Measurements from ENCODE around the gene VWA1.
"Not testable (repeated sequence)": the region's sequence is repeated elsewhere in the genome, so short reads cannot be mapped to it uniquely, and the experiment has no call there.

Gene VWA1

DNA sequence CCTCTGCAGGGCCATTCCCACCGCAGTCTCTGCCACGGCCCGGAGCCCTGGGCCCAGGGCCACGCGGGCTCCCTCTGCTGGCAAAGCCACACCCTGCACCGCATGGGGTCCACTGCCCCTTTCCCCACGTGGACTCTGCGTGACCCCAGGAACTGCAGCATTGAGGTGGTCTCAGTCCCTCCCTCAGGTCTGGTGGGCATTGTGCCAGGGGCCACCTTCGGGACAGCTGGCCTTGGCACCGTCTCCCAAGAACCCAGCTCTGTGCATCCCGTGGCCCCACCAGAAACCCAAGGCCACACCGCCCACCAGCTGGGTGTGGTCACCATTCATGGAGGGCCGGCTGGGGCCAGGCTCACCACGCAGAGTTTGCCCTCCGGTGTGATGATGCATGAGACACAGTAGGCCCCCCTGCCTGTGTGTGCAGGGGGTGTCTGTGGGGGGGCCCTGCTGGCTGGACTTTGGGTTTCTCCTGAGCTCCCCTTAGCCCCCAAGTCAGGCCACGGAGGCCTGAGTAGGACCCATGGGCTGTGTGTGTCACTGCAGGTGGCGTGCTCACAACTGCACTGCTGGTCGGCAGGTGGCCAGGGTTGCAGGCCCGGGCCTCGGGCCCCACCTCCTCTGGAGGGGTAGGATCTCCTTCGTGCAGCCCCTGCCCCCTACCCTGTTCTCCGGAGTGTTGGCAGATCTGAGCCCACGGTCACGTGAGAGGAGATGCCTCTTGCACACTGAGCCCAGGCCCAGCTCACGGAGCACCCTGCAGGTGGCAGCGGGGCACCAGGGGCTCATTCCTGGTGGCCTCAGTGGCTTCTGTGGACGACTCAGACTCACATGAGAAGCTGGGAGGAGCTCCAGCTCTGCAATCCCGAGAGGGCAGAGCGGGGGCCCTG, 5.8 kb downstream of the VWA1 start:
- H3K27me3 ChIP-seq (ENCODE audit: control insufficient read depth, insufficient read depth, low read length) = peaks cover 3% of the 10 kb centered on the region
- H3K9ac ChIP-seq (ENCODE audit: low read depth, low read length) = peak overlapping the region; percentile 37

GRCh38 chr1:1442069-1442770, 6.7 kb downstream of the VWA1 start:
- no peak overlapping the region for H3K4me3 ChIP-seq (ENCODE audit: low read depth, low read length)
- H3K9ac ChIP-seq (ENCODE audit: low read depth, low read length) = peak overlapping the region; percentile 37
- H3K36me3 ChIP-seq (ENCODE audit: control insufficient read depth, insufficient read depth, low read length) = peaks cover 5% of the 10 kb centered on the region
- H3K9me3 ChIP-seq (ENCODE audit: control insufficient read depth, insufficient read depth, low read length) = no peaks in the 10 kb centered on the region
- no peaks in the 10 kb centered on the region for H3K4me1 ChIP-seq (ENCODE audit: control insufficient read depth, insufficient read depth, low read length)
- H3K27me3 ChIP-seq (ENCODE audit: control insufficient read depth, insufficient read depth, low read length) = no peaks in the 10 kb centered on the region

More for the DNA sequence above, 5.8 kb downstream of the VWA1 start:
- Histone ChIP-seq H3K4me1 (ENCODE audit: control insufficient read depth, insufficient read depth, low read length) (peaks cover 3% of the 10 kb centered on the region), H3K9me3 (ENCODE audit: control insufficient read depth, insufficient read depth, low read length) (no peaks in the 10 kb centered on the region), H3K36me3 (ENCODE audit: control insufficient read depth, insufficient read depth, low read length) (peaks cover 5% of the 10 kb centered on the region), H3K4me3 (ENCODE audit: low read depth, low read length) (no peak overlapping the region)

- H3K9ac ChIP-seq (ENCODE audit: low read depth, low read length); H3K9me3 ChIP-seq (ENCODE audit: control insufficient read depth, insufficient read depth, low read length); H3K27me3 ChIP-seq (ENCODE audit: control insufficient read depth, insufficient read depth, low read length); H3K36me3 ChIP-seq (ENCODE audit: control insufficient read depth, insufficient read depth, low read length); H3K4me3 ChIP-seq (ENCODE audit: low read depth, low read length); H3K4me1 ChIP-seq (ENCODE audit: control insufficient read depth, insufficient read depth, low read length): not testable (repeated sequence)
These were observed 11.1 kb downstream of the VWA1 start for GRCh38 chr1:1446631-1447030.

GRCh38 chr1:1449099-1449739, 13.7 kb downstream of the VWA1 start, which contains the start of gene ATAD3C:
Gene ATAD3C (plus strand): TSS chr1:1449689. CDS start chr1:1450684, 995 bp downstream.
- Histone ChIP-seq H3K4me3 (ENCODE audit: low read depth, low read length) (no peak within 1 kb of the TSS), H3K9ac (ENCODE audit: low read depth, low read length) (no peak within 1 kb of the TSS), H3K27me3 (ENCODE audit: control insufficient read depth, insufficient read depth, low read length) (no peaks in the 10 kb centered on the region), H3K36me3 (ENCODE audit: control insufficient read depth, insufficient read depth, low read length) (no peaks in the 10 kb centered on the region), H3K4me1 (ENCODE audit: control insufficient read depth, insufficient read depth, low read length) (no peaks in the 10 kb centered on the region), H3K9me3 (ENCODE audit: control insufficient read depth, insufficient read depth, low read length) (no peaks in the 10 kb centered on the region)

GRCh38 chr1:1450616-1451015, 15.1 kb downstream of the VWA1 start:
- H3K9ac ChIP-seq (ENCODE audit: low read depth, low read length); H3K36me3 ChIP-seq (ENCODE audit: control insufficient read depth, insufficient read depth, low read length); H3K4me1 ChIP-seq (ENCODE audit: control insufficient read depth, insufficient read depth, low read length); H3K27me3 ChIP-seq (ENCODE audit: control insufficient read depth, insufficient read depth, low read length); H3K9me3 ChIP-seq (ENCODE audit: control insufficient read depth, insufficient read depth, low read length); H3K4me3 ChIP-seq (ENCODE audit: low read depth, low read length): not testable (repeated sequence)

GRCh38 chr1:1451696-1452364, 16.3 kb downstream of the VWA1 start:
- Histone ChIP-seq H3K4me1 (ENCODE audit: control insufficient read depth, insufficient read depth, low read length) (no peaks in the 10 kb centered on the region), H3K9ac (ENCODE audit: low read depth, low read length) (no peak overlapping the region), H3K36me3 (ENCODE audit: control insufficient read depth, insufficient read depth, low read length) (no peaks in the 10 kb centered on the region), H3K4me3 (ENCODE audit: low read depth, low read length) (no peak overlapping the region), H3K27me3 (ENCODE audit: control insufficient read depth, insufficient read depth, low read length) (no peaks in the 10 kb centered on the region), H3K9me3 (ENCODE audit: control insufficient read depth, insufficient read depth, low read length) (no peaks in the 10 kb centered on the region)

- H3K9ac ChIP-seq (ENCODE audit: low read depth, low read length); H3K36me3 ChIP-seq (ENCODE audit: control insufficient read depth, insufficient read depth, low read length); H3K9me3 ChIP-seq (ENCODE audit: control insufficient read depth, insufficient read depth, low read length); H3K4me3 ChIP-seq (ENCODE audit: low read depth, low read length); H3K4me1 ChIP-seq (ENCODE audit: control insufficient read depth, insufficient read depth, low read length); H3K27me3 ChIP-seq (ENCODE audit: control insufficient read depth, insufficient read depth, low read length): not testable (repeated sequence)
These were observed 16.9 kb downstream of the VWA1 start for GRCh38 chr1:1452365-1452739.

DNA sequence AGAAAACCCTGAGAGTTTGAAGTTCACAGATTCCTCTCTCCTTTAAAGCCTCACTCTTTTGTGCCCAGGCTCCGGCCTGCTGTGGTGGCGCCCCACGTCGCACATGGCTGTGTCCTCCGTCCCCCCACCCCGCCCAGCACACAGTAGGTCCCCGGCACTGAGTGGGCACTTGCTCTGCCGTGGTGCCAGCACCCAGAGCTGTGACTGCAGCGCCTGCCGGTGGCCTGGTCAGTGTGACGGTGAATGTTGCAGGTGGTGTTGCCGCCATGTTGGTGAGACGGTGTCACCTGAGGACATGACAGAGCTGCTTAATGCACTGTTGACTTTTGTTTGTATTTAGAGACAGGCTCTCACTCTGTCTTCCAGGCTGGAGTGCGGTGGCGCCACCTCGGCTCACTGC, 17.4 kb downstream of the VWA1 start:
- H3K36me3 ChIP-seq (ENCODE audit: control insufficient read depth, insufficient read depth, low read length) = no peaks in the 10 kb centered on the region
- no peaks in the 10 kb centered on the region for H3K27me3 ChIP-seq (ENCODE audit: control insufficient read depth, insufficient read depth, low read length)
- H3K4me1 ChIP-seq (ENCODE audit: control insufficient read depth, insufficient read depth, low read length) = no peaks in the 10 kb centered on the region
- no peaks in the 10 kb centered on the region for H3K9me3 ChIP-seq (ENCODE audit: control insufficient read depth, insufficient read depth, low read length)
- H3K4me3 ChIP-seq (ENCODE audit: low read depth, low read length) = no peak overlapping the region
- H3K9ac ChIP-seq (ENCODE audit: low read depth, low read length) = no peak overlapping the region

DNA sequence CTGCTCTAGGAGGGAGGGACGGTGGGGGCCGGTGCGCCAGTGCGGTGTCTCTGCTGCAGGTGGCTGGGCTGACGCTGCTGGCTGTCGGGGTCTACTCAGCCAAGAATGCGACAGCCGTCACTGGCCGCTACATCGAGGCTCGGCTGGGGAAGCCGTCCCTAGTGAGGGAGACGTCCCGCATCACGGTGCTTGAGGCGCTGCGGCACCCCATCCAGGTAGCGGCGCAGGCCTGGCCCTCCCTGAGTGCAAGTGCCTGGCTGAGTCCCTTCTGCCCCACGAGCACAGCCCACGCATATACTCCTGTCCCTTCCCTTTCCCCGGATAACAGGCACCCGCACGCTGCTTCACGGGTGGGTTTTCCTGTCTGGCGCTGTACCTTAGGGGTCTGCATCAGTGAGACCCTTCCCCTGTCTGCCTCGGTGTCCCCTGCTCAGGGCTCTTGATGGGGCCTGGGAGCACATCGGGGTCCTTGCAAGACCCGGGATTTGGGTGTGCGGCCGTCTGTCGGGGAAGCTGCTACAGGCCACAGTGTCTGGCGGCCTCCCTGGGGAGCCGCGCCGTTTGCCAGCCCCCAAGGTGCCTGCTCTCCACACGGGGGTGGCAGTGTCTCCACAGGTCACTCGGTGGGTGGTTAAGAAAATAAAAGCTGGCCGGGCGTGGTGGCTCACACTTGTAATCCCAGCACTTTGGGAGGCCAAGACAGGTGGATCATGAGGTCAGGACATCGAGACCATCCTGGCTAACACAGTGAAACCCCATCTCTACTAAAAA, 19.0 kb downstream of the VWA1 start:
- H3K9ac ChIP-seq (ENCODE audit: low read depth, low read length) = not testable (repeated sequence)

GRCh38 chr1:1455366-1455884, 19.9 kb downstream of the VWA1 start:
- Histone ChIP-seq H3K9ac (ENCODE audit: low read depth, low read length) (no peak overlapping the region), H3K4me3 (ENCODE audit: low read depth, low read length) (no peak overlapping the region), H3K27me3 (ENCODE audit: control insufficient read depth, insufficient read depth, low read length) (no peaks in the 10 kb centered on the region), H3K9me3 (ENCODE audit: control insufficient read depth, insufficient read depth, low read length) (no peaks in the 10 kb centered on the region), H3K4me1 (ENCODE audit: control insufficient read depth, insufficient read depth, low read length) (no peaks in the 10 kb centered on the region), H3K36me3 (ENCODE audit: control insufficient read depth, insufficient read depth, low read length) (no peaks in the 10 kb centered on the region)

More for the DNA sequence above, 19.0 kb downstream of the VWA1 start:
- H3K9me3 ChIP-seq (ENCODE audit: control insufficient read depth, insufficient read depth, low read length); H3K36me3 ChIP-seq (ENCODE audit: control insufficient read depth, insufficient read depth, low read length); H3K4me1 ChIP-seq (ENCODE audit: control insufficient read depth, insufficient read depth, low read length); H3K27me3 ChIP-seq (ENCODE audit: control insufficient read depth, insufficient read depth, low read length); H3K4me3 ChIP-seq (ENCODE audit: low read depth, low read length): not testable (repeated sequence)

- not testable (repeated sequence) for H3K27me3 ChIP-seq (ENCODE audit: control insufficient read depth, insufficient read depth, low read length); H3K9ac ChIP-seq (ENCODE audit: low read depth, low read length); H3K36me3 ChIP-seq (ENCODE audit: control insufficient read depth, insufficient read depth, low read length); H3K4me3 ChIP-seq (ENCODE audit: low read depth, low read length); H3K4me1 ChIP-seq (ENCODE audit: control insufficient read depth, insufficient read depth, low read length); H3K9me3 ChIP-seq (ENCODE audit: control insufficient read depth, insufficient read depth, low read length)
These were observed 20.4 kb downstream of the VWA1 start for GRCh38 chr1:1455934-1456333.

Data from iPS-15b (cell line).